NT2/D1 (cell line): ENCODE data around the gene SLC38A5.
A peak's percentile ranks its signal among the peaks of the same experiment; 100 is the strongest.

ENCODE experiments used
- DNase-seq: peaks from one replicate; pipeline ENCODE4 v3.0.0-alpha.2; 2011; ENCODE audit warnings: low read depth, low spot score
- H3K27me3 ChIP-seq: 2 replicates; pipeline ENCODE4 v1.6.0; 2011; ENCODE audit warnings: mild to moderate bottlenecking; ENCODE audit not compliant: insufficient read length, insufficient read depth
- H3K36me3 ChIP-seq: 2 replicates; pipeline ENCODE4 v1.6.1; 2011; ENCODE audit warnings: mild to moderate bottlenecking, low read length, mixed read lengths; ENCODE audit not compliant: insufficient read depth, insufficient read length
- H3K4me1 ChIP-seq: 2 replicates; pipeline ENCODE4 v1.5.1; 2011; ENCODE audit not compliant: insufficient read depth, insufficient read length
- H3K4me3 ChIP-seq: 2 replicates; pipeline ENCODE4 v1.5.1; 2011; ENCODE audit warnings: low read depth; ENCODE audit not compliant: insufficient read length
- H3K9ac ChIP-seq: 2 replicates; pipeline ENCODE4 v1.6.0; 2011; ENCODE audit warnings: low read depth; ENCODE audit not compliant: insufficient read length
- H3K9me3 ChIP-seq: 2 replicates; pipeline ENCODE4 v1.5.1; 2011; ENCODE audit warnings: mild to moderate bottlenecking, low read length; ENCODE audit not compliant: insufficient read depth
- SUZ12 ChIP-seq: IDR thresholded peaks from 2 replicates; pipeline ENCODE4 v1.6.1; 2011; ENCODE audit not compliant: insufficient read length, insufficient read depth; ENCODE audit errors: extremely low read depth
- YY1 ChIP-seq: IDR thresholded peaks from 2 replicates; pipeline ENCODE4 v1.6.1; 2011; ENCODE audit not compliant: insufficient read length, insufficient read depth
- ZNF274 ChIP-seq: IDR thresholded peaks from 2 replicates; pipeline ENCODE4 v1.6.1; 2011; ENCODE audit warnings: mild to moderate bottlenecking, low read depth, low read length

SLC38A5 gene

GRCh38 chrX:48468247-48468671, 1.8 kb downstream of the SLC38A5 start:
- Histone ChIP-seq H3K9ac (peak overlapping the region; percentile 88), H3K9me3 (no peaks in the 10 kb centered on the region; the same call in 1 of the 2 replicates)
- no peak for DNase-seq

DNA sequence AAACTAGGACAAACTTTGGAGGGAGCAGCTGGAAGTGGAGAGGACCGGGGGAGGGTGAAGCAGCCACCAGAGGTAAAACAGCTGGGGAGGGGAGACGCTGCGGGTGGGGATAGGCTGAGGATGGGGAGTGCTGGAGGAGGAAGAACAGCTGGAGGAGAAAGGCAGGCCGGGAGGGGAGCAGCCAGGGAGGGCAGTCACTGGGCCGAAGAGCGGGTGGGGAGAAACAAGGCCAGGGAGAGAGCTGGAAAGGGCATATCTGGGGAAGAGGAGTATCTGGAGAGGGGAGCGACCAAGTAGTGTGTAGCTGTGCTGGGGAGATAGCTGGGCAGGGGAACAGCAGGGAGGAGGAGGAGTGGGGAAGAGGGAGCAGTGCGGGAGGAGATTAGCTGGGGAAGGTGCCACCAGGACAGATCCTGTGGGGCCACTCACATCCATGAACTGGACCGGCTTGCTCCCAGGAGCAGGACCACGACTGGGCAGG, 2.7 kb downstream of the SLC38A5 start:
- H3K9me3 ChIP-seq = no peaks in the 10 kb centered on the region; the same call in 1 of the 2 replicates
- H3K27me3 ChIP-seq = no peaks in the 10 kb centered on the region
- H3K9ac ChIP-seq = peak overlapping the region; percentile 88
- peaks cover 27% of the 10 kb centered on the region for H3K36me3 ChIP-seq
- no peak for TF ChIP-seq YY1
- TF ChIP-seq ZNF274 = no peak
- no peak for TF ChIP-seq SUZ12
- peaks cover 18% of the 10 kb centered on the region for H3K4me1 ChIP-seq
- DNase-seq = no peak
- peak overlapping the region; percentile 60 for H3K4me3 ChIP-seq

More at GRCh38 chrX:48468247-48468671, 1.8 kb downstream of the SLC38A5 start:
- Histone ChIP-seq H3K4me3 (peak overlapping the region; percentile 60), H3K36me3 (peaks cover 22% of the 10 kb centered on the region), H3K27me3 (no peaks in the 10 kb centered on the region), H3K4me1 (peaks cover 19% of the 10 kb centered on the region)
- TF ChIP-seq YY1 (no peak), ZNF274 (no peak), SUZ12 (no peak)

- Histone ChIP-seq H3K36me3 (peaks cover 32% of the 10 kb centered on the region), H3K27me3 (no peaks in the 10 kb centered on the region), H3K4me3 (no peak overlapping the region), H3K9me3 (no peaks in the 10 kb centered on the region; the same call in 1 of the 2 replicates), H3K9ac (peak overlapping the region; percentile 18), H3K4me1 (peaks cover 15% of the 10 kb centered on the region)
- no peak for DNase-seq
- TF ChIP-seq YY1 (no peak), ZNF274 (no peak), SUZ12 (no peak)
Measured at GRCh38 chrX:48466696-48467095, 3.4 kb downstream of the SLC38A5 start.

DNA sequence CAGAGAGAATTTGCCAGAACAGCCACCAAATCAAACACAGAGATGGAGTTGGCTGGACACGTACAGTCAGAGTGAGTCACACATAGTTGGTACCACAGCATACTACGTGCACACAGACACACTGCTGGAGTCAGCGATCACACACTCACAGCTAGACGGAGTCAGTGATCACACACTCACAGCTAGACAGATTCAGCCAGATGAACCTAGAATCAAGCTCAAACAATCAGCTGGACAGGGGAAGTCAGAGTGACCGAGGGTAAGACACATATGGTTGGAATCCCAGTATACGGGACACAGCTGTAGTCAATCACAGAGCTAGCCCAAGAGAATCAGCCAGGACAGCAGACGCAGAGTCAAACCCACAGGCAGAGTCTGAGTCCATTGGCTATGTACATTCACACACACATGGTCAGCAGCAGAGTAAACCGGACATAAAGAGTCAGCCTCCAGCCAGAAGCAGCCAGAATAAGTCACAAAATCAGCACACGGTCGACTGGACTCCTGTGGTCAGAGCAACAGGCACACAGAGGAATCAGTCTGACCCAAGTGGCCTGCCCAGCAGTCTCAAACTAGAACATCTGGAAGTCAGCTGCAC, 4.6 kb downstream of the SLC38A5 start:
- no peak overlapping the region for H3K9ac ChIP-seq
- H3K4me3 ChIP-seq = no peak overlapping the region
- no peak for DNase-seq
- TF ChIP-seq YY1 (no peak), SUZ12 (no peak), ZNF274 (no peak)
- no peaks in the 10 kb centered on the region for H3K27me3 ChIP-seq
- H3K9me3 ChIP-seq = no peaks in the 10 kb centered on the region; the same call in 1 of the 2 replicates
- H3K36me3 ChIP-seq = peaks cover 44% of the 10 kb centered on the region
- peaks cover 15% of the 10 kb centered on the region for H3K4me1 ChIP-seq

DNA sequence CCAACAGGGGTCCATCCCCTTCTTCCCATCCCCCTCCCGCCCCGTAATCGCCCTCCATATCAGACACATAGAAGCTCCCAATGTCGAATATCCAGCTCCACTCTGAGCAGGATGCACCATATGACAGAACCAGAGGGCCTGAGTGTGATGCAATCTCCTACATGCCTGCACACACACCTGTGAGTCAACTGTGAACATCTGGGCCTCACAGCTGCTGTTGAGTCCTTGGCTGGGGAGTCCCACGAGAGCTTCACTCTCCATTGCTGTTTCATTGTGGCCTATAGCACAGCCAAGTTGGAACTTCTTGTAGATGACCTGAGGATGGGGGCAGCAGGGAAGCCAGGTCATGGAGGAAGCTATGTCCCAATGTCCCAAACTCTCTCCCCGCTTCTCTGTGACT, 8.2 kb downstream of the SLC38A5 start:
- Histone ChIP-seq H3K27me3 (no peaks in the 10 kb centered on the region), H3K36me3 (peaks cover 67% of the 10 kb centered on the region), H3K9me3 (no peaks in the 10 kb centered on the region; the same call in 1 of the 2 replicates), H3K9ac (no peak overlapping the region), H3K4me1 (peaks cover 3% of the 10 kb centered on the region), H3K4me3 (no peak overlapping the region)
- no peak for DNase-seq
- no peak for TF ChIP-seq ZNF274
- TF ChIP-seq YY1 = no peak
- no peak for TF ChIP-seq SUZ12

DNA sequence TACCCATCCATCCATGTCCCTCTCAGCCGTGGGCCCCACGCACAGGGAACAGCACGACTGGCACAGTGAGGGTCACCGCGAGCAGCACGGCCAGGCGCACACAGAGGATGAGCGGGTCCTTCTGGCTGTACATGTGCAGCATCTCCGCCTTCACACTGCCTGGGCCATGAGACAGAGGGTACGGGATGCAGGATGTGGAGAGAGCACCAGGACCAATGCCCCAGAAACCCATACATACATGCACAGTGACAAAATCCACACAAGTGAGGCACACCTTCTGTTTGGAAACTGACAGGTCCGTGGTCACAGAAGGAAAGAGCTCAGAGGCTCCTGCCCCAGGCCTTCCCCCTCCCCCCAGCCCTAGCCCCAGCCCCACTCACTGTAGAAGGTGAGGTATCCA, 9.5 kb downstream of the SLC38A5 start:
- TF ChIP-seq YY1 = no peak
- no peak for TF ChIP-seq ZNF274
- TF ChIP-seq SUZ12 = no peak
- no peaks in the 10 kb centered on the region for H3K27me3 ChIP-seq
- DNase-seq = no peak
- no peak overlapping the region for H3K9ac ChIP-seq
- peaks cover 63% of the 10 kb centered on the region for H3K36me3 ChIP-seq
- H3K4me3 ChIP-seq = no peak overlapping the region
- no peaks in the 10 kb centered on the region for H3K9me3 ChIP-seq
- peaks cover 2% of the 10 kb centered on the region for H3K4me1 ChIP-seq

DNA sequence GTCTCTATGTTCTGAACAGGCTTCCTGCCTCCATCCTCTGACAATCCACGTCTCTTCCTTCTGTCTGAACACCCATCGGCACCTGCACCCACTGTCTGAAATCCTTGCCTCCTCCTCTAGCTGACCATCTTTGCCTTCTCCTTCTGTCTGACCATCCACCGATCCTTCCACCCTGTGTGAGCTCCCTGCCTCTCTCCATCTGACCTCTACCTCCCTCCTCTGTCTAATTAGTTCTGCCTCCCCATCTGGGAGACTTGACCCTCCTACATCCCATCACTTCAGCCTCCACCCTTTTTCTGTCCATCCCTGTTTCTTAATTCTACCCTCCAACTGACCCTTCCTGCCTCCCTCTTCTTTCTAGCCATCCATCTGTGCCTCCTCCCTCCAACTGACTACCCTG, 10.0 kb downstream of the SLC38A5 start:
- TF ChIP-seq ZNF274 (no peak), YY1 (no peak), SUZ12 (no peak)
- H3K4me3 ChIP-seq = no peak overlapping the region
- no peaks in the 10 kb centered on the region for H3K9me3 ChIP-seq
- peaks cover 57% of the 10 kb centered on the region for H3K36me3 ChIP-seq
- no peak overlapping the region for H3K9ac ChIP-seq
- no peak for DNase-seq
- H3K4me1 ChIP-seq = no peaks in the 10 kb centered on the region
- no peaks in the 10 kb centered on the region for H3K27me3 ChIP-seq
